ENCODE results near the gene MAG.

GRCh38 chr19:35331551-35332214, 39.7 kb downstream of the MAG start:
- TF ChIP-seq CTCF (IDR thresholded peaks at IDR 0.05): no peak
- TF ChIP-seq EZH2phosphoT487 (IDR thresholded peaks at IDR 0.05): no peak
